HL-60 (cell line): ENCODE results near the gene TIPARP.

Source experiments
- GABPA ChIP-seq: IDR thresholded peaks from 2 replicates; pipeline ENCODE4 v1.6.1; 2012; ENCODE audit warnings: low read depth
- POLR2AphosphoS5 ChIP-seq: IDR thresholded peaks from 2 replicates; pipeline ENCODE4 v1.6.1; 2012; ENCODE audit warnings: low read depth
- TF ChIP-seq, protein P1 (sequence below): IDR thresholded peaks from one replicate; pipeline ENCODE4 v1.5.1; 2011; ENCODE audit warnings: low read length, control low read depth, inconsistent platforms; ENCODE audit not compliant: insufficient read depth

DNA sequence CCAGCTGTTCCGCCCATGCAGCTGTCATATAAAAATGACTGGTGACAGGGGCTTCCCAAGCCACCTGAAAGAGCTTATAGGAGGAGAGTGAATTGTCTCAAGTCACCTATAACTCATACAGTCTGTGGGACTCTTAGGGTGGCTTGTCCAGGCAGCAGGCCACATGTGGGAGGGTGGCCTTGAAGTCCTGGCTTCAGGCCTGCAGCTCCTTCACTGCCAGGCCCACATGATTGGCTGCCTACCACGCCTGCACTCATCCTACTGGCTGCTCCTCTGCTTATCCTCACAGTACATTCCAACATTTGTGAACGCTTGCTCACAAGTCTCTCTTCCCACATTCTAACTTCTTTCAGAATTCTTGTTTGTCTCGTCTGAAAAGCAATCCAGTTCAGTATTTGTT, 41.1 kb upstream of the TIPARP start:
- TF ChIP-seq POLR2AphosphoS5: no peak
- TF ChIP-seq, protein P1, sequence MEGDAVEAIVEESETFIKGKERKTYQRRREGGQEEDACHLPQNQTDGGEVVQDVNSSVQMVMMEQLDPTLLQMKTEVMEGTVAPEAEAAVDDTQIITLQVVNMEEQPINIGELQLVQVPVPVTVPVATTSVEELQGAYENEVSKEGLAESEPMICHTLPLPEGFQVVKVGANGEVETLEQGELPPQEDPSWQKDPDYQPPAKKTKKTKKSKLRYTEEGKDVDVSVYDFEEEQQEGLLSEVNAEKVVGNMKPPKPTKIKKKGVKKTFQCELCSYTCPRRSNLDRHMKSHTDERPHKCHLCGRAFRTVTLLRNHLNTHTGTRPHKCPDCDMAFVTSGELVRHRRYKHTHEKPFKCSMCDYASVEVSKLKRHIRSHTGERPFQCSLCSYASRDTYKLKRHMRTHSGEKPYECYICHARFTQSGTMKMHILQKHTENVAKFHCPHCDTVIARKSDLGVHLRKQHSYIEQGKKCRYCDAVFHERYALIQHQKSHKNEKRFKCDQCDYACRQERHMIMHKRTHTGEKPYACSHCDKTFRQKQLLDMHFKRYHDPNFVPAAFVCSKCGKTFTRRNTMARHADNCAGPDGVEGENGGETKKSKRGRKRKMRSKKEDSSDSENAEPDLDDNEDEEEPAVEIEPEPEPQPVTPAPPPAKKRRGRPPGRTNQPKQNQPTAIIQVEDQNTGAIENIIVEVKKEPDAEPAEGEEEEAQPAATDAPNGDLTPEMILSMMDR: no peak
- TF ChIP-seq GABPA: no peak
